Mucosa of descending colon (tissue), 3 donors: ENCODE results near the gene ANKRD55. TPM values are rescaled to one million over a fixed set of nuclear protein-coding genes. Genes with fewer than 3 reads are reported as not detected.
"Not testable (repeated sequence)": the region's sequence is repeated elsewhere in the genome, so short reads cannot be mapped to it uniquely, and the experiment has no call there.

ENCODE experiments used
- ATAC-seq: fragments of 200-7000 bp; cut with Tn5 transposase; one replicate; pipeline ENCODE4 v1.9.1; 2020; ENCODE audit warnings: mild to moderate bottlenecking, moderate library complexity
- DNase-seq, 3 donors: peaks; one replicate each; pipeline ENCODE4 v3.0.0-alpha.2; 2020
- H3K36me3 ChIP-seq: fragments of 200-600 bp; one replicate; pipeline ENCODE4 v1.8.0; 2021; ENCODE audit warnings: low read depth, mild to moderate bottlenecking
- H3K4me1 ChIP-seq: fragments of 200-600 bp; one replicate; pipeline ENCODE4 v1.8.0; 2021; ENCODE audit warnings: low read depth, mild to moderate bottlenecking
- H3K4me3 ChIP-seq: fragments of 200-600 bp; one replicate; pipeline ENCODE4 v1.8.0; 2021; ENCODE audit warnings: mild to moderate bottlenecking
- H3K9me3 ChIP-seq: fragments of 200-600 bp; one replicate; pipeline ENCODE4 v1.8.0; 2021; ENCODE audit warnings: mild to moderate bottlenecking
- CTCF ChIP-seq: fragments of 200-600 bp; IDR thresholded peaks from one replicate; pipeline ENCODE4 v1.8.0; 2022; ENCODE audit warnings: antibody characterized with exemption, mild to moderate bottlenecking
- intact Hi-C, 2 donors: fragments of 100-400 bp; cut with DNase I in 1 of 2; cut with micrococcal nuclease in 1 of 2; formaldehyde crosslinking; loops; one replicate each; pipeline versions ENCODE4 v1.11.0 to v1.11.1; 2022; cut with DNase I, micrococcal nuclease
- total RNA-seq, 3 donors: library from RNA; stranded (reverse); fragmentation: NEBNext Ultra II Directional in 2 of 3; extraction: Animal tissue kit (Norgen Biotek cat#: 25700) in 2 of 3; gene quantifications; one replicate each; pipeline versions ENCODE4 v1.2.1 to v1.2.4, GENCODE V29; 2021 to 2023
- donor health status: DM: no; HTN: no; CAD: no; lungs with moderate emphysema.
- donor health status: DM: no; HTN: no; CAD: no.
- donor health status: DM: no; HTN: yes; CAD: no.

ANKRD55 gene
- total RNA-seq, 3 donors from 2014 or later, result 0.31 TPM; not detected in 2

- Histone ChIP-seq H3K4me3 (no peak overlapping the region), H3K9me3 (no peaks in the 10 kb centered on the region), H3K36me3 (no peaks in the 10 kb centered on the region), H3K4me1 (no peaks in the 10 kb centered on the region)
- DNase-seq (no peak), ATAC-seq (no peak)
- TF ChIP-seq CTCF, result no peak
- intact Hi-C loops, result no loop called here
Observed at GRCh38 chr5:56211298-56211865, 21.7 kb downstream of the ANKRD55 start.

- no peak overlapping the region for H3K4me3 ChIP-seq
- no peak for TF ChIP-seq CTCF
- H3K9me3 ChIP-seq, result no peaks in the 10 kb centered on the region
- no peak for DNase-seq
- H3K36me3 ChIP-seq, result no peaks in the 10 kb centered on the region
- no peaks in the 10 kb centered on the region for H3K4me1 ChIP-seq
- intact Hi-C loops, result loop anchor here in 1 of 2 donors (10.0 kb wide), 1 partner anchor 234 kb away; no protein-coding TSS in a partner anchor
- no peak for ATAC-seq
Observed at GRCh38 chr5:56208681-56209080, 24.4 kb downstream of the ANKRD55 start.

- H3K36me3 ChIP-seq, result no peaks in the 10 kb centered on the region
- intact Hi-C loops, result loop anchor here in 1 of 2 donors (10.0 kb wide), 1 partner anchor 233 kb away; no protein-coding TSS in a partner anchor
Observed at GRCh38 chr5:56207537-56207936, 25.6 kb downstream of the ANKRD55 start.

GRCh38 chr5:56206126-56206910 is 26.8 kb downstream of the ANKRD55 start:
- Histone ChIP-seq H3K36me3 (no peaks in the 10 kb centered on the region), H3K4me1 (no peaks in the 10 kb centered on the region), H3K9me3 (no peaks in the 10 kb centered on the region), H3K4me3 (no peak overlapping the region)
- TF ChIP-seq CTCF, result no peak
- DNase-seq (no peak), ATAC-seq (no peak)
- intact Hi-C loops, result loop anchor here in 1 of 2 donors (10.0 kb wide), 1 partner anchor 232 kb away; no protein-coding TSS in a partner anchor

More at GRCh38 chr5:56207537-56207936, 25.6 kb downstream of the ANKRD55 start:
- ATAC-seq (no peak), DNase-seq (no peak)
- Histone ChIP-seq H3K4me1 (no peaks in the 10 kb centered on the region), H3K4me3 (no peak overlapping the region), H3K9me3 (no peaks in the 10 kb centered on the region)
- no peak for TF ChIP-seq CTCF

GRCh38 chr5:56203936-56204335 is 29.2 kb downstream of the ANKRD55 start:
- ATAC-seq, H3K9me3 ChIP-seq, DNase-seq, H3K4me1 ChIP-seq, H3K36me3 ChIP-seq, H3K4me3 ChIP-seq: not testable (repeated sequence)
- intact Hi-C loops, result loop anchor here in 1 of 2 donors (10.0 kb wide), 1 partner anchor 229 kb away; no protein-coding TSS in a partner anchor

GRCh38 chr5:56202483-56202882 is 30.6 kb downstream of the ANKRD55 start:
- TF ChIP-seq CTCF, result no peak
- no peak overlapping the region for H3K4me3 ChIP-seq
- H3K9me3 ChIP-seq, result no peaks in the 10 kb centered on the region
- intact Hi-C loops, result loop anchor here in 1 of 2 donors (10.0 kb wide), 1 partner anchor 228 kb away; no protein-coding TSS in a partner anchor
- ATAC-seq (no peak), DNase-seq (no peak)
- H3K36me3 ChIP-seq, result no peaks in the 10 kb centered on the region
- H3K4me1 ChIP-seq, result no peaks in the 10 kb centered on the region

GRCh38 chr5:56201762-56202261 is 31.3 kb downstream of the ANKRD55 start:
- H3K4me1 ChIP-seq, H3K9me3 ChIP-seq, H3K4me3 ChIP-seq, H3K36me3 ChIP-seq, ATAC-seq, DNase-seq: not testable (repeated sequence)
- intact Hi-C loops, result loop anchor here in 1 of 2 donors (2.0 to 10.0 kb wide), 2 partner anchors 227 to 265 kb away; no protein-coding TSS in a partner anchor
